HepG2 (cell line): ENCODE data around the gene NGDN. TPM values are rescaled to one million over a fixed set of nuclear protein-coding genes. Genes with fewer than 3 reads are reported as not detected.

Source experiments
- ATAC-seq: fragments of 200-7000 bp; cut with Tn5 transposase; 3 replicates; pipeline ENCODE4 v1.9.1; 2020; ENCODE audit warnings: mild to moderate bottlenecking, moderate library complexity
- BruUV-seq: library from RNA; stranded (reverse); fragments of 400-500 nt; replicated peaks from 2 replicates; lab custom pipeline; 2021; lab: Mats Ljungman, UMichigan
- CTCF ChIA-PET: fragments of 300-600 bp; formaldehyde crosslinking; extraction: SDS; loops from one replicate; lab custom pipeline; 2021; ENCODE audit warnings: low total read pairs, inconsistent platforms, low intra/inter-chr PET ratio; lab: Yijun Ruan, JAX
- POLR2A ChIA-PET: fragments of 350-600 bp; sonication (Branson Sonifier 250); formaldehyde crosslinking; loops from one replicate; lab custom pipeline; 2020; ENCODE audit warnings: antibody characterized with exemption, inconsistent platforms; lab: Yijun Ruan, JAX
- DNase-seq: peaks from one replicate; pipeline ENCODE4 v3.0.0-alpha.2; 2015; ENCODE audit warnings: low spot score
- FAIRE-seq: peaks from 3 replicates; lab custom pipeline; 2011; peaks lifted over from hg19 to GRCh38; lab: Jason Lieb, UNC
- H2AFZ ChIP-seq: one replicate; pipeline ENCODE4 v1.6.1; 2011; ENCODE audit warnings: low read length, inconsistent platforms
- H3K27ac ChIP-seq: fragments of 300-600 bp; 3 replicates; pipeline ENCODE4 v1.8.0; 2011; ENCODE audit warnings: mixed run types, mild to moderate bottlenecking, mixed read lengths, low read length, inconsistent platforms; ENCODE audit not compliant: insufficient read depth; ENCODE audit errors: extremely low read length
- H3K27me3 ChIP-seq, 2 experiments: fragments of 200-600 bp in 1 of 2; 2 replicates in 1 of 2; 3 replicates in 1 of 2; pipeline versions ENCODE4 v1.6.0 to v1.8.0; 2011; ENCODE audit warnings: low read length in 2 of 2, mild to moderate bottlenecking in 2 of 2, moderate library complexity in 2 of 2, inconsistent platforms in 1 of 2; ENCODE audit not compliant: insufficient read depth in 2 of 2, control insufficient read depth in 1 of 2
- H3K36me3 ChIP-seq, 2 experiments: fragments of 200-600 bp in 1 of 2; replicated peaks in 1 of 2; 2 replicates in 1 of 2; 3 replicates in 1 of 2; pipeline versions ENCODE4 v1.5.1 to v1.8.0; 2011; ENCODE audit warnings: low read length in 2 of 2, inconsistent platforms in 1 of 2; ENCODE audit not compliant: insufficient read depth in 2 of 2, control insufficient read depth in 1 of 2
- H3K4me1 ChIP-seq: 2 replicates; pipeline ENCODE4 v1.5.1; 2012; ENCODE audit warnings: low read length, inconsistent platforms; ENCODE audit not compliant: insufficient read depth
- H3K4me2 ChIP-seq: 2 replicates; pipeline ENCODE4 v1.6.0; 2011; ENCODE audit warnings: low read depth, low read length, inconsistent platforms
- H3K4me3 ChIP-seq, 3 experiments: fragments of 200-600 bp in 1 of 3; sonication (generic), shearing (Covaris generic) in 1 of 3; replicated peaks in 1 of 3; 2 replicates each; pipeline ENCODE4 v1.5.1; 2011 to 2016; ENCODE audit warnings: low read length in 3 of 3, inconsistent platforms in 2 of 3, low read depth in 2 of 3, mild to moderate bottlenecking in 2 of 3, control low read depth in 1 of 3, mixed read lengths in 1 of 3; ENCODE audit not compliant: insufficient read depth in 1 of 3
- H3K79me2 ChIP-seq: one replicate; pipeline ENCODE4 v1.6.1; 2011; ENCODE audit warnings: low read length, inconsistent platforms; ENCODE audit not compliant: insufficient read depth
- H3K9ac ChIP-seq: 2 replicates; pipeline ENCODE4 v1.6.0; 2011; ENCODE audit warnings: mild to moderate bottlenecking, low read depth, low read length, inconsistent platforms; ENCODE audit not compliant: insufficient read depth
- H3K9me3 ChIP-seq: 2 replicates; pipeline ENCODE4 v1.5.1; 2012; ENCODE audit warnings: mild to moderate bottlenecking, low read length
- H4K20me1 ChIP-seq: 2 replicates; pipeline ENCODE4 v1.6.0; 2011; ENCODE audit warnings: inconsistent platforms, mild to moderate bottlenecking, low read length, moderate library complexity; ENCODE audit not compliant: insufficient read depth
- EHMT2 ChIP-seq: fragments of 200-600 bp; sonication (generic); IDR thresholded peaks from 2 replicates; pipeline ENCODE4 v1.7.0; 2017; ENCODE audit warnings: antibody characterized with exemption, low read depth, low read length, borderline replicate concordance
- ESRRA ChIP-seq: sonication (generic); formaldehyde crosslinking; IDR thresholded peaks from 2 replicates; pipeline ENCODE4 v1.5.1; 2020; ENCODE audit warnings: mild to moderate bottlenecking, low read depth, missing genetic modification reagents
- HIC2 ChIP-seq: sonication (generic); formaldehyde crosslinking; IDR thresholded peaks from 2 replicates; pipeline ENCODE4 v1.9.0; 2022; ENCODE audit warnings: low read depth, missing genetic modification reagents
- HMG20B ChIP-seq: conservative IDR thresholded peaks from 2 replicates; pipeline ENCODE4 v1.6.1; 2016; ENCODE audit warnings: missing genetic modification reagents, missing compliant biosample characterization
- MBNL3 ChIP-seq: fragments of 250-450 bp; sonication (Bioruptor Pico); conservative IDR thresholded peaks from 2 replicates; pipeline ENCODE4 v1.8.0; 2022; ENCODE audit warnings: mild to moderate bottlenecking, inconsistent platforms
- RBM39 ChIP-seq: fragments of 200-400 bp; formaldehyde crosslinking; IDR thresholded peaks from one replicate; pipeline ENCODE4 v1.6.1; 2018; ENCODE audit warnings: antibody characterized with exemption, mild to moderate bottlenecking, low read depth, low read length; ENCODE audit not compliant: poor library complexity, severe bottlenecking
- SIN3B ChIP-seq: fragments of 150-350 bp; IDR thresholded peaks from 2 replicates; pipeline ENCODE4 v1.6.1; 2014; ENCODE audit warnings: low read length
- SMAD1 ChIP-seq: sonication (generic); formaldehyde crosslinking; IDR thresholded peaks from 2 replicates; pipeline ENCODE4 v1.4.0; 2020; ENCODE audit warnings: missing genetic modification reagents, low read depth, mild to moderate bottlenecking, borderline replicate concordance
- SNAPC2 ChIP-seq: sonication (generic); formaldehyde crosslinking; IDR thresholded peaks from 2 replicates; pipeline ENCODE4 v1.8.1; 2022; ENCODE audit warnings: mild to moderate bottlenecking, missing genetic modification reagents
- SNRNP70 ChIP-seq: fragments of 200-400 bp; formaldehyde crosslinking; IDR thresholded peaks from 2 replicates; pipeline ENCODE4 v1.6.1; 2017; ENCODE audit warnings: mild to moderate bottlenecking, low read depth, low read length, moderate library complexity
- SOX13 ChIP-seq, 3 experiments: fragments of 450-650 bp in 1 of 3; sonication (generic) in 1 of 3; formaldehyde crosslinking in 1 of 3; IDR thresholded peaks in 2 of 3; conservative IDR thresholded peaks in 1 of 3; 2 replicates each; pipeline versions ENCODE4 v1.5.0 to v1.6.1; 2016 to 2020; ENCODE audit warnings: antibody characterized with exemption in 1 of 3, mild to moderate bottlenecking in 1 of 3, missing compliant biosample characterization in 1 of 3, missing genetic modification reagents in 1 of 3, moderate library complexity in 1 of 3
- ZBTB33 ChIP-seq: sonication (generic); formaldehyde crosslinking; IDR thresholded peaks from 2 replicates; pipeline ENCODE4 v1.4.0; 2020; ENCODE audit warnings: missing genetic modification reagents
- ZIK1 ChIP-seq: sonication (generic); formaldehyde crosslinking; IDR thresholded peaks from 2 replicates; pipeline ENCODE4 v1.5.0; 2020; ENCODE audit warnings: mild to moderate bottlenecking, low read depth, missing genetic modification reagents, borderline replicate concordance
- ZNF225 ChIP-seq: sonication (generic); formaldehyde crosslinking; IDR thresholded peaks from 2 replicates; pipeline ENCODE4 v1.4.0; 2020; ENCODE audit warnings: mild to moderate bottlenecking, missing genetic modification reagents
- ZNF550 ChIP-seq: sonication (generic); formaldehyde crosslinking; IDR thresholded peaks from 2 replicates; pipeline ENCODE4 v1.4.0; 2020; ENCODE audit warnings: mild to moderate bottlenecking, missing genetic modification reagents, borderline replicate concordance
- ZNF576 ChIP-seq: sonication (generic); formaldehyde crosslinking; IDR thresholded peaks from 2 replicates; pipeline ENCODE4 v1.4.0; 2020; ENCODE audit warnings: mild to moderate bottlenecking, missing genetic modification reagents
- ZSCAN9 ChIP-seq: IDR thresholded peaks from 2 replicates; pipeline ENCODE4 v1.6.1; 2016; ENCODE audit warnings: borderline replicate concordance
- WGBS: methylation state at CpG from one replicate; pipeline ENCODE4 v1.1.6; 2017; ENCODE audit warnings: low lambda C conversion rate; 5-methylcytosine and 5-hydroxymethylcytosine counted together
- in situ Hi-C: cut with HindIII; loops from 2 replicates; pipeline ENCODE4 v1.10.0; 2017; ENCODE audit warnings: low pct_unique_long_range_greater_than_20kb; ENCODE audit not compliant: extremely low pct_ligation_motif_present
- intact Hi-C: fragments of 100-400 bp; cut with micrococcal nuclease; formaldehyde crosslinking; loops from one replicate; pipeline ENCODE4 v1.10.0; 2022; ENCODE audit not compliant: unreplicated experiment
- polyA plus RNA-seq, 8 experiments: library from polyadenylated mRNA; depleted of rRNA in 3 of 8; stranded (reverse) in 7 of 8; unstranded in 1 of 8; fragments of >200 nt; fragmentation: Illumina TruSeq in 4 of 8; extraction: Trizol in 4 of 8; gene quantifications; 2 replicates each; pipeline versions ENCODE4 v1.2.1 to v1.2.3, GENCODE V29; 2011 to 2016; ENCODE audit warnings: low read depth in 4 of 8, missing spikeins in 1 of 8, mixed read lengths in 1 of 8; ENCODE audit not compliant: insufficient read depth in 1 of 8
- total RNA-seq, 5 experiments: library from RNA; depleted of rRNA; stranded (reverse); fragments of >200 nt; fragmentation: Illumina TruSeq; extraction: Trizol; gene quantifications; 2 replicates each; pipeline ENCODE4 v1.2.3, GENCODE V29; 2016; ENCODE audit warnings: low read depth in 1 of 5
- TF ChIP-seq, protein P1 (sequence below): sonication (generic); formaldehyde crosslinking; IDR thresholded peaks from 2 replicates; pipeline ENCODE4 v1.8.0; 2022; ENCODE audit warnings: low read depth, missing genetic modification reagents

Gene NGDN
- total and polyA plus RNA-seq, 2 of the 13 experiments (the other 11 are each of a cell fraction or from before 2014, with no cell fraction given), result 154 to 216 TPM

DNA sequence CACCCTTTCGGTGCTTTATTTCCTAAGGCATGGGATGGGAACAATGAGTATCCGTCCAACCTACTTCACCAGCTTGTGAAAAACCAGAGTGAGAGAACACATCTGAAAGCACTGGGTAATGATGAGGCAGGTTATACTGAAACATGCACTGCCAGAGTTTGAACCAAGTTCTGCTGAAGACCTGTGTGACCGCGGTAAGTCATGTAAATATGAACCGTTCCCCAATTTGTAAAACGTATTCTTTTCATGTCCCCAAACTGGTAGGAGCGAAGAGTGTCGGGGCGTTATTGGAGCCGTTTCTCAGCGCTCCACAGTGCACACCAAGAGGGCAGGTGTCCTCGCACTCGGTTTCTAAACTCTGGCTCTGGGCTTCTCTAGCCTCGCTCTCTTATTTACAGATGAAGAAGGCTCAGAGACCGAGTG lies 788 bp upstream of the NGDN start:
- H2AFZ ChIP-seq, result peak overlapping the region; percentile 55
- peak overlapping the region in 2 of 3 experiments; percentile 90 to 94; a peak in 4 of 6 replicates for H3K4me3 ChIP-seq
- WGBS, result 92% methylated on average over 15 of the region's 15 CpGs
- H3K79me2 ChIP-seq, result peaks cover 20% of the 10 kb centered on the region
- peaks cover 0 to 4% of the 10 kb centered on the region in 2 experiments; a peak in 1 of 5 replicates for H3K27me3 ChIP-seq
- POLR2A ChIA-PET, result interaction anchor here (1.2 kb wide), 2 partner anchors 59 to 87 kb away, joined by 3 to 4 read pairs; partner anchors contain the start of gene THTPA
- intact Hi-C loops, result loop anchor here (1.0 kb wide), 3 partner anchors 11 to 182 kb away; partner anchors contain the start of genes HOMEZ and PABPN1
- H3K4me2 ChIP-seq, result peak overlapping the region; percentile 82
- FAIRE-seq (no peak), DNase-seq (no peak), ATAC-seq (no peak; the same call in 2 of the 3 replicates)
- no peaks in the 10 kb centered on the region for H3K9me3 ChIP-seq
- no peak overlapping the region for H3K9ac ChIP-seq
- no TSS peak for BruUV-seq
- H3K4me1 ChIP-seq, result peaks cover 14% of the 10 kb centered on the region
- H4K20me1 ChIP-seq, result no peaks in the 10 kb centered on the region
- H3K27ac ChIP-seq, result peak overlapping the region; percentile 70
- in situ Hi-C loops, result no loop called here
- H3K36me3 ChIP-seq, result peaks cover 7 to 27% of the 10 kb centered on the region in 2 experiments; a peak in 4 of 5 replicates
- CTCF ChIA-PET, result interaction anchor here (1.0 to 1.6 kb wide), 2 partner anchors 9 to 90 kb away, joined by 4 to 6 read pairs; no protein-coding TSS in a partner anchor
- TF ChIP-seq SMAD1, result peak; percentile 15; the same call in 1 of the 2 replicates
- TF ChIP-seq ZIK1 (CRISPR knock-in tag), result 0 out of 2 replicates have a peak, but pooled peaks have one; percentile 6
- TF ChIP-seq ESRRA (CRISPR knock-in tag), result no peak
- no peak for TF ChIP-seq HMG20B (CRISPR knock-in tag)
- TF ChIP-seq, protein P1, sequence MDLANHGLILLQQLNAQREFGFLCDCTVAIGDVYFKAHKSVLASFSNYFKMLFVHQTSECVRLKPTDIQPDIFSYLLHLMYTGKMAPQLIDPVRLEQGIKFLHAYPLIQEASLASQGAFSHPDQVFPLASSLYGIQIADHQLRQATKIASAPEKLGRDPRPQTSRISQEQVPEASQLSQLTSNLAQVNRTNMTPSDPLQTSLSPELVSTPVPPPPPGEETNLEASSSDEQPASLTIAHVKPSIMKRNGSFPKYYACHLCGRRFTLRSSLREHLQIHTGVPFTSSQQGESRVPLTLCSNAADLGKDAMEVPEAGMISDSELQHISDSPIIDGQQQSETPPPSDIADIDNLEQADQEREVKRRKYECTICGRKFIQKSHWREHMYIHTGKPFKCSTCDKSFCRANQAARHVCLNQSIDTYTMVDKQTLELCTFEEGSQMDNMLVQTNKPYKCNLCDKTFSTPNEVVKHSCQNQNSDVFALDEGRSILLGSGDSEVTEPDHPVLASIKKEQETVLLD (CRISPR knock-in tag), result no peak
- 0 out of 2 replicates have a peak, but pooled peaks have one; percentile 64 for TF ChIP-seq SNAPC2 (CRISPR knock-in tag)
- TF ChIP-seq EHMT2, result no peak
- TF ChIP-seq SIN3B, result no peak
- no peak for TF ChIP-seq SNRNP70
- no peak for TF ChIP-seq HIC2 (CRISPR knock-in tag)
- TF ChIP-seq MBNL3 (CRISPR knock-in tag), result 0 out of 2 replicates have a peak, but pooled peaks have one; percentile 74
- TF ChIP-seq ZBTB33 (CRISPR knock-in tag), result no peak
- peak; percentile 95; the same call in 1 of the 2 replicates for TF ChIP-seq ZNF550
- no peak for TF ChIP-seq SOX13 (IDR thresholded peaks at IDR 0.05)
- TF ChIP-seq SOX13 (CRISPR knock-in tag; conservative IDR thresholded peaks at IDR 0.05 in 1 of 2, IDR thresholded peaks at IDR 0.05 in 1 of 2), result peak in 1 of 2 experiments; percentile 93; a peak in 1 of 4 replicates
- no peak for TF ChIP-seq RBM39
- TF ChIP-seq ZNF576 (CRISPR knock-in tag), result 0 out of 2 replicates have a peak, but pooled peaks have one; percentile 48
- no peak for TF ChIP-seq ZNF225 (CRISPR knock-in tag)
- no peak for TF ChIP-seq ZSCAN9 (CRISPR knock-in tag)
